ENCODE results near the gene SIN3A.
"Not testable (repeated sequence)": the region's sequence is repeated elsewhere in the genome, so short reads cannot be mapped to it uniquely, and the experiment has no call there.

SIN3A gene

GRCh38 chr15:75451202-75451673, 252 bp downstream of the SIN3A start:
- H3K4me3 ChIP-seq (ENCODE audit: low read depth, low read length): peak overlapping the region; percentile 76
- no peak for DNase-seq (ENCODE audit: low read depth)

DNA sequence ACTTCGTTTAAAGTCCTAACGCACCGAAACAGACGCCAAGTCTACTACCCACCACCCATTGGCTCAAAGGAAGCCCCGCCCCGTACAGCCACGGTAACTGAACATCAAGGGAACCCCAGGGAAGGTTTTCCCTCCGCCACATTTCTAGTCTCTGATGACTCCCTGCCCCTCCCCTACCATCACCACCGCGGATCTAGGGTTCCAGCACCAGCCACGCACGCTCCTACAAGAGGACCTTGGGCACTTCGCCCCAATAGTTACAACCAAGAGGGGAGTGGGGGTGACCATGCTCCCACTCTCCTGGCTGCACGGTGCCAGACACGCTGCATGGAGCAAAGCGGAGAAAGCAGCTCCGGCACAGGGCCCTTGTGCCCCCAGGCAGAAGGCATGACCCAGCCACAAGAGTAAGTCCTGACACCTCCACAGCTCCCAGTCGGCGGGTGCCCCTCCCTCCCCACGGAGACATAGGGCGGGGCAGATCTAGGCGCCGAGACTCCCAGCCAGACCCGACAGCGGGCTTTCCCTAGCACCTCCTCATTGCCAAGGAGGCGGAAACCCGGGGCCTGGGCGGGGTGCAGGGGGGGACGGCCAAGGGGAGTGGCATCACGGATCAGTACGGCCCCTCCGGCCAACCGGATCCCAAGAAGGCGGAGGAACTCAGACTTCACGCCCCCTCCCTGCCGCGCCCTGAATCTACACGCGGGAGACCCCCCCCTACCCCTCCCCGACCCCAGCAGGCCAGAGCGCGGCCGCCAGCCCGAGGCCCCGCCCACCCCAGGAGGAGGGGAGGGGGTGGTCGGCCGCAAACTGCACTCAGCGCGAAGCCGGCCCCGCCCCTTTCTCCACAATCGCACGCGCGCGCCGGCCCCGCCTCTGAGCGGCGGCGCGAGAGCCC, 936 bp downstream of the SIN3A start:
- peak overlapping the region; percentile 76 for H3K4me3 ChIP-seq (ENCODE audit: low read depth, low read length)
- DNase-seq (ENCODE audit: low read depth): peak; percentile 94

DNA sequence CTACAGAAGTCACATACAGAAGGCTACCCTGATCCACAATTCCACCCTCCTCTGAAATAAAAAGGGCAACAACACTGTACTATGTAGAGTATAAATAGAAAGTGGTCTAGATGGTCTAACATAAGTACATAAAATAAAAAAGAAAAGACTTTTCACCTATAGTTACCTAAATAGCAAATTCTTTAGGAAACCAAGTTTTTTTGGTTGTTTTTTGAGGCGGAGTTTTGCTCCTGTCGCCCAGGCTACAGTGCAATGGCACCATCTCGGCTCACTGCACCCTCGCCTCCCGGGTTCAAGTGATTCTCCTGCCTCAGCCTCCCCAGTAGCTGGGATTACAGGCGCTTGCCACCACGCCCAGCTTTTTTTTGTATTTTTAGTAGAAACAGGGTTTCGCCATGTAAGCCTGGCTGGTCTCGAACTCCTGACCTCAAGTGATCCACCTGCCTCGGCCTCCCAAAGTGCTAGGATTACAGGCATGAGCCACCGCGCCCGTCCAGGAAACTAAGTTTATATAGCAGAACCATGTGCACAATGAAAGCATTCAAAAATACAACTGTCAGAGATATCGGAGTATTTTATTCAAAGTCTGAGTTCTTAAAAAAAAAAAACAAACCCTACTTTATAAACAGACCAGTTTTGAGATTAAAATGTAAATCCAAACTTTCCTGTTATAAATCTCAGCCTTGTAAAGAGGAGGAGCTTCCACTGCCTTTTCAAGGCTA, 1.7 kb downstream of the SIN3A start:
- no peak for DNase-seq (ENCODE audit: low read depth)
- H3K4me3 ChIP-seq (ENCODE audit: low read depth, low read length): peak overlapping the region; percentile 76

DNA sequence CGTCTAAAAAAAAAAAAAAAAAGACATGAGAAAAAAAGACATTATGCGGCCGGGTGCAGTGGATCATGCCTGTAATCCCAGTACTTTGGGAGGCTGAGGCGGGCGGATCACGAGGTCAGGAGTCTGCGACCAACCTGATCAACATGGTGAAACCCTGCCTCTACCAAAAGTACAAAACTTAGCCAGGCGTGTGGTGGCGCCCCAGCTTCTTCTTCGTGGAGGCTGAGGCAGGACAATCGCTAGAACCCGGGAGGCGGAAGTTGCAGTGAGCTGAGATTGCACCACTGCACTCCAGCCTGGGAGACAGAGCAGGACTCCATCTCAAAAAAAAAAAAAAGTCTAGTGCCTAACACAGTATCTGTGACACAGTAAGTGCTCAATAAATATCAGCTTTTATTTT, 3.3 kb downstream of the SIN3A start:
- not testable (repeated sequence) for DNase-seq (ENCODE audit: low read depth); H3K4me3 ChIP-seq (ENCODE audit: low read depth, low read length)

GRCh38 chr15:75446151-75446550, 5.3 kb downstream of the SIN3A start:
- no peak for DNase-seq (ENCODE audit: low read depth)
- no peak overlapping the region for H3K4me3 ChIP-seq (ENCODE audit: low read depth, low read length)

DNA sequence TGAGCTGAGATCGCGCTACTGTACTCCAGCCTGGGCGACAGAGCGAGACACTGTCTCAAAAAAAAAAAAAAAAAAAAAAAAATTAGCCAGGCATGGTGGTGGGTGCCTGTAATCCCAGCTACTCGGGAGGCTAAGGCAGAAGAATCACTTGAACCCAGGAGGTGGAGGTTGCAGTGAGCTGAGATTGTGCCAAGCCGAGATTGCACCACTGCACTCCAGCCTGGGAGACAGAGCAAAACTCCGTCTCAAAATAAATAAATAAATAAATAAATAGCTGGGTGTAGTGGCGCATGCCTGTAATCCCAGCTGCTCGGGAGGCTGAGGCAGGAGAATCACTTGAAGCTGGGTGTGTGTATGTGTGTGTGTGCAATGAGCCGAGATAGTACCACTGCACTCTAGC, 6.2 kb downstream of the SIN3A start:
- DNase-seq (ENCODE audit: low read depth); H3K4me3 ChIP-seq (ENCODE audit: low read depth, low read length): not testable (repeated sequence)

GRCh38 chr15:75443972-75444453, 7.5 kb downstream of the SIN3A start:
- H3K4me3 ChIP-seq (ENCODE audit: low read depth, low read length); DNase-seq (ENCODE audit: low read depth): not testable (repeated sequence)

GRCh38 chr15:75437721-75438120, 13.8 kb downstream of the SIN3A start:
- no peak overlapping the region for H3K4me3 ChIP-seq (ENCODE audit: low read depth, low read length)
- DNase-seq (ENCODE audit: low read depth): no peak

GRCh38 chr15:75436881-75437280, 14.6 kb downstream of the SIN3A start:
- no peak overlapping the region for H3K4me3 ChIP-seq (ENCODE audit: low read depth, low read length)
- DNase-seq (ENCODE audit: low read depth): no peak

DNA sequence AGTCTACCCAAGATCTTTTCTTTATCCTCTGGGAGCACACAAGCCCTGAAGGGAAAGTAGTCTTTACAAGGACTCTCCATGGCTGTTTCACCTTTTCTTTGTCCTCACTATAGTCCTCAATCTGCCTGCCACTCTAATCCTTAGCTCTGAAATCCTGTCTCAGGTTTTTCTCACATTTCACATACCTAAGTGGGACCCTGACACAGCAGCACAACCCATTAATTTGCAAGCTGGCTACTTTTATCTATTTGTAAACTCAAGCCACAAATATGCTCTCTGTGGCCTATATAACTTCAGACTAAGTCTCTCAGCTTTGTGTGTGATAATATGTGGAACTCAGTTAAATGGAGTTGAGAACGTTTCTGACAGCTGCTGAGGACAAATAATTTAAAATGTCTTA, 19.8 kb downstream of the SIN3A start:
- DNase-seq (ENCODE audit: low read depth): no peak

DNA sequence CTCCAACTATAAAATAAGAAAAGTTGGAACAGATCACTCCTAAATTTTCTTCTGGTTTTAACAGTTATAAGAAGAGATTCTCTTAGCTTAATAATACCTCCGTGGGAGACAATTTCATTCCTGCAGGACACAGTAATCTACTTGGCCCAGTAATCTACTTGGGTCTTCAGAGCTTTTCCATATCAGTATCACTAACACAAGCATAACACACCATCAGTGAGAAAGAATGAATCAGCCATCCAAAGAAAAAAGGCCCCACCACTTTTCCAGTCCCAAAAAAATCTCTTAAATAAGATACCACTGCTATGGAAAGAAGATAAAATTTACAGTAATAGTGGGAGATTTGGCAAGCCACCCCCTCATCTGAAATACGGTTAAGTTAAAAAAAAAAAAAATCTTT, 20.2 kb downstream of the SIN3A start:
- H3K4me3 ChIP-seq (ENCODE audit: low read depth, low read length): no peak overlapping the region
- no peak for DNase-seq (ENCODE audit: low read depth)

More for the DNA sequence above, 19.8 kb downstream of the SIN3A start:
- H3K4me3 ChIP-seq (ENCODE audit: low read depth, low read length): no peak overlapping the region

DNA sequence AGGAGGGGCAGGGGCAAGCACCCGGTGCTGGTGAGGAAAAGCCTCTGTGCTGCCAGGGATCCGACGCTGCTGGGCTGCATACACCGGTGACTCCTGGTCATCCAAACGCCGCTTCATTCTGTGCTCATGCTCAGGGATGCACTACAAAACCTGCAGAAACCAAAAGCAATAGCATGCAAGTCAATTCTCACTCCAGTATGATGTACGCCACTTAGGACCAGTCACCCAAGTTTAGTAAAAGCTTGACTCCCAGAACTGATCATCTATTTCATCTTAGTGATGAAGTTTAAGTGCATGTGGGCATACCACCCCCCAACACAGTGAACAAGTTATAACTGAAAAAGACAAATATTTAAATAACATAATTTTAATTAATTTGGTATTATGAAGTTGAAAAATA, 21.2 kb downstream of the SIN3A start:
- H3K4me3 ChIP-seq (ENCODE audit: low read depth, low read length): no peak overlapping the region
- DNase-seq (ENCODE audit: low read depth): no peak

GRCh38 chr15:75428152-75428551, 23.3 kb downstream of the SIN3A start:
- DNase-seq (ENCODE audit: low read depth): no peak
- H3K4me3 ChIP-seq (ENCODE audit: low read depth, low read length): no peak overlapping the region

DNA sequence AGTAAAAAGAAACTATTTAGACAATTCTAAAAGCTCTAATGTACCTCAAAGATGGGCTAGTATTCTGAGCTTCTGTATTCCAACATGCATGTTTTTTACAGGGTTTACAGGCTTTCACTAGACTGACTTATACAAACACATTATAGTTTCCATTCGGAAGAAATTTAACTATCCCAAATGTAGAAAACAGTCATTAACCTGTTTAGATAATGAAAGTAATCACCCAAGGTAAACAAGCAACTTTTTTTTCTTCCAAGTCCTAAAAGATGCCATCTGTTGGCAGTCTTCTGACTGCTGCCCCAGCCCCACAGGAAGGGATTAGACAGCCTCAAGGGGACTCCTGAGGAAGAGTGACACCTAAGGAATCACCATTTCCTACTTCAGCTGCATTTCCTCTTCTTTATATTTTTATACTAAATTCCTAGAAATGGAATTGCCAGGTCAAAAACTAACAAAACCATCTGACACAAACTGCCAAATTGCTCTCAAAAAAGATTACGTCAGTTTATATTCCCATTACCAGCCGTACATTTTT, 25.5 kb downstream of the SIN3A start:
- H3K4me3 ChIP-seq (ENCODE audit: low read depth, low read length): no peak overlapping the region
- DNase-seq (ENCODE audit: low read depth): no peak

- H3K4me3 ChIP-seq (ENCODE audit: low read depth, low read length): no peak overlapping the region
- DNase-seq (ENCODE audit: low read depth): no peak
Observed at GRCh38 chr15:75422554-75422953, 28.9 kb downstream of the SIN3A start.

GRCh38 chr15:75420698-75421097, 30.8 kb downstream of the SIN3A start:
- no peak overlapping the region for H3K4me3 ChIP-seq (ENCODE audit: low read depth, low read length)
- no peak for DNase-seq (ENCODE audit: low read depth)

GRCh38 chr15:75416584-75416983, 34.9 kb downstream of the SIN3A start:
- no peak for DNase-seq (ENCODE audit: low read depth)
- H3K4me3 ChIP-seq (ENCODE audit: low read depth, low read length): no peak overlapping the region

DNA sequence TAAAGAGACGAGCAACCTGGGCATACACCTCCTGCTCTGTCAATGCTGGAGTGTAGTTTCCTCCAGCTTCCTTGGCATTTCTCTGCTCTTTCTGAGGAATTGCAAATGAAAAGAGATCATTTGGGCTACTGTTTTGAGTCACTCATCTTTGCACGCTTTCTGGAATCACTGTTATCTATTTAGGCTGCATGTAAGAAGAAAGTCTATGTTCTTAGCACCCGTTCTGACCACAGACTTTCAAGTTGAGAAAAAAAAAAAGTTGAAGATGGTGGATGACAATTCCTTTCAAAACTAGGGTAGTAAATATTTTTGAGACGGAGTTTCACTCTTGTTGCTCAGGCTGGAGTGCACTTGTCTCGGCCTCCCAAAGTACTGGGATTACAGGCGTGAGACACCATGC, 41.3 kb downstream of the SIN3A start:
- DNase-seq (ENCODE audit: low read depth): no peak
- H3K4me3 ChIP-seq (ENCODE audit: low read depth, low read length): no peak overlapping the region

- no peak for DNase-seq (ENCODE audit: low read depth)
- H3K4me3 ChIP-seq (ENCODE audit: low read depth, low read length): no peak overlapping the region
Observed at GRCh38 chr15:75407083-75407482, 44.4 kb downstream of the SIN3A start.

DNA sequence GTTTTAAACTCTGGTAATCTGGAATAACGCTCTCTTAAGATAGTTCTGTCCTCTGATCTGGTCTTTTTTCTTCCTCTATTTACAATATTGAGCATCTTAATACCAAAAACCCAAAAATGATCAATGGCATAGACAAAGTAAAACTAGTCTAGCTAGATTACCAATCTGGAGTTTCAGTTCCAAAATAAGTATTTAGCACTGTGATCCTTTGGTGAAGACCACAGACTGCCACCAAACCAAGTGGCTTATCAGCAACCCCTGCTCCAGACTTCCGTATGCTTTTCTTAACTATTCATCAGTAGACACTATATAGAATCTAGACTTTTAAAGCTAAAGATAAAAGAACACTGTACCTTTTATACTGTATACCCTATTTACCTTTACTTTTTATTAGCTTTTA, 47.6 kb downstream of the SIN3A start:
- DNase-seq (ENCODE audit: low read depth): no peak
- no peak overlapping the region for H3K4me3 ChIP-seq (ENCODE audit: low read depth, low read length)

Data from skeletal muscle cell (primary cell).